CD4-positive, alpha-beta memory T cell (primary cell): ENCODE measurements around the gene PANX1. TPM values are rescaled to one million over a fixed set of nuclear protein-coding genes. Genes with fewer than 3 reads are reported as not detected.

ENCODE experiments used
- CTCF ChIA-PET: fragments of 350-600 bp; sonication (Branson Sonifier 250); formaldehyde crosslinking; loops from one replicate; lab custom pipeline; 2021; ENCODE audit warnings: inconsistent platforms; ENCODE audit not compliant: partially characterized antibody; lab: Charles Lee
- POLR2A ChIA-PET: fragments of 350-600 bp; sonication (Branson Sonifier 250); formaldehyde crosslinking; loops from one replicate; lab custom pipeline; 2021; ENCODE audit not compliant: partially characterized antibody; lab: Charles Lee
- DNase-seq, 5 donors: peaks; one replicate each; pipeline versions ENCODE4 v3.0.0 to v3.0.0-alpha.2; 2020 to 2022; ENCODE audit warnings: mixed read lengths in 1 of 5
- H3K27ac ChIP-seq: one replicate; pipeline ENCODE4 v1.7.0; 2013; ENCODE audit warnings: low read depth, low read length
- H3K27me3 ChIP-seq: 2 replicates; pipeline ENCODE4 v1.7.0; 2013; ENCODE audit warnings: mild to moderate bottlenecking, low read length, moderate library complexity; ENCODE audit not compliant: insufficient read depth
- H3K36me3 ChIP-seq: 2 replicates; pipeline ENCODE4 v1.7.0; 2013; ENCODE audit warnings: mild to moderate bottlenecking, low read length, moderate library complexity; ENCODE audit not compliant: insufficient read depth
- H3K4me1 ChIP-seq: 2 replicates; pipeline ENCODE4 v1.7.0; 2013; ENCODE audit warnings: mild to moderate bottlenecking, low read length, moderate library complexity; ENCODE audit not compliant: insufficient read depth
- H3K4me3 ChIP-seq, 2 donors: one replicate each; pipeline ENCODE4 v1.7.0; 2013; ENCODE audit warnings: low read length in 2 of 2, mild to moderate bottlenecking in 1 of 2
- H3K9me3 ChIP-seq, 2 donors: one replicate each; pipeline ENCODE4 v1.7.0; 2013; ENCODE audit warnings: low read length in 2 of 2, control low read depth in 1 of 2; ENCODE audit not compliant: control insufficient read depth in 1 of 2
- H3K27ac Mint-ChIP-seq, 7 donors: one replicate each; pipeline ENCODE4 v1.8.0; 2020 to 2021; ENCODE audit warnings: mixed read lengths in 7 of 7, mild to moderate bottlenecking in 6 of 7, inconsistent platforms in 3 of 7, moderate library complexity in 3 of 7
- H3K27me3 Mint-ChIP-seq, 2 donors: one replicate each; pipeline ENCODE4 v1.8.0; 2020 to 2021; ENCODE audit warnings: mixed read lengths in 2 of 2
- H3K36me3 Mint-ChIP-seq, 2 donors: one replicate each; pipeline ENCODE4 v1.8.0; 2020 to 2021; ENCODE audit warnings: mixed read lengths in 2 of 2, inconsistent platforms in 1 of 2, mild to moderate bottlenecking in 1 of 2
- H3K4me1 Mint-ChIP-seq, 4 donors: one replicate each; pipeline ENCODE4 v1.8.0; 2020 to 2021; ENCODE audit warnings: mixed read lengths in 4 of 4, mild to moderate bottlenecking in 1 of 4
- H3K4me3 Mint-ChIP-seq, 8 donors: one replicate each; pipeline ENCODE4 v1.8.0; 2020 to 2021; ENCODE audit warnings: mixed read lengths in 8 of 8, mild to moderate bottlenecking in 7 of 8, moderate library complexity in 6 of 8, inconsistent platforms in 3 of 8
- H3K9me3 Mint-ChIP-seq, 8 donors: one replicate each; pipeline ENCODE4 v1.8.0; 2020 to 2021; ENCODE audit warnings: mixed read lengths in 8 of 8, mild to moderate bottlenecking in 5 of 8, inconsistent platforms in 3 of 8, moderate library complexity in 1 of 8
- intact Hi-C: fragments of 100-400 bp; cut with micrococcal nuclease; formaldehyde crosslinking; loops from one replicate; pipeline ENCODE4 v1.15.1; 2023
- polyA plus RNA-seq, 2 donors: library from polyadenylated mRNA; unstranded; fragments of 300-500 nt; fragmentation: Illumina TruSeq; gene quantifications; one replicate each; pipeline ENCODE4 v1.2.3, GENCODE V29; 2021
- total RNA-seq, 2 experiments: library from RNA; stranded (reverse); gene quantifications; one replicate each; pipeline ENCODE4 v1.2.3, GENCODE V29; 2021

The PANX1 gene, protein sequence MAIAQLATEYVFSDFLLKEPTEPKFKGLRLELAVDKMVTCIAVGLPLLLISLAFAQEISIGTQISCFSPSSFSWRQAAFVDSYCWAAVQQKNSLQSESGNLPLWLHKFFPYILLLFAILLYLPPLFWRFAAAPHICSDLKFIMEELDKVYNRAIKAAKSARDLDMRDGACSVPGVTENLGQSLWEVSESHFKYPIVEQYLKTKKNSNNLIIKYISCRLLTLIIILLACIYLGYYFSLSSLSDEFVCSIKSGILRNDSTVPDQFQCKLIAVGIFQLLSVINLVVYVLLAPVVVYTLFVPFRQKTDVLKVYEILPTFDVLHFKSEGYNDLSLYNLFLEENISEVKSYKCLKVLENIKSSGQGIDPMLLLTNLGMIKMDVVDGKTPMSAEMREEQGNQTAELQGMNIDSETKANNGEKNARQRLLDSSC
- total RNA-seq (1 to 10 TPM; 7.6 to 8.3 TPM), polyA plus RNA-seq (1 to 10 TPM; 9.1 to 9.5 TPM)

DNA sequence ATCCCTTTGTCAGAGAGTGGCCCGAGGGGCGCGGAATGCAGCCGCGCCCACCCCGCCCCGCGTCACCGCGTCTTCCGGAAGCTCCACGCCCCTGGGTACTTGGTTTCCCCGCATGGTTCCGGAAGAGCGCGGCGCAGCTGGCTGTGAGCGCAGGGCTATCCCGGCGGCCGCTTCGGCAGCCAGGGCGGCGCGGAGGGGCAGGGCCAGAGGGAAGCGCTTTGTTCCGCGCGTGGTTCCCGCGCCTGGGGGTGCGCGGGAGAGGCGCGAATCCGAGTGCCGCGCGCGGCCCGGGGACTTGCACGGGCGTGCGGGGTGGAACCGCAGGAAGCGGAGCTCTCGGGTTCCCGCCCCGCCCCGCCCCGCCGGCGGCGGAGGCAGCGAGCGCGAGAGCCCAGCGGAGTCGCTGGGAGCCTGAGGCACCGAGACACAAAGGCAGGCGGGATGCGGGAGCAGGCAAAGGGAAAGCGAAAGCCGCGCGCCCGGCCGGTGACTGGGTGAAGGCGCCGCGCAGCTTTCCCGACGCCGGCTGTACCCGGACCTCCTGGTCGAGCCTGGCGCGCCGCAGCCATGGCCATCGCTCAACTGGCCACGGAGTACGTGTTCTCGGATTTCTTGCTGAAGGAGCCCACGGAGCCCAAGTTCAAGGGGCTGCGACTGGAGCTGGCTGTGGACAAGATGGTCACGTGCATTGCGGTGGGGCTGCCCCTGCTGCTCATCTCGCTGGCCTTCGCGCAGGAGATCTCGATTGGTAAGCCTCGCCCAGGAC is at the start of gene PANX1:
TSS of gene PANX1 (plus strand) at position 96 of the 766 bp plus-strand sequence. CDS start at position 568, 472 bp downstream.
- intact Hi-C loops: loop anchor here (2.0 to 5.0 kb wide), 2 partner anchors 364 to 1658 kb away; partner anchors contain the start of genes ANKRD49, FAM76B and MRE11
- ChIA-PET CTCF (interaction anchor here (0.8 to 0.9 kb wide), 3 partner anchors 22 to 53 kb away, joined by 3 to 4 read pairs (median 3); no protein-coding TSS in a partner anchor), POLR2A (interaction anchor here (0.6 to 2.2 kb wide), 15 partner anchors 8 to 1661 kb away, joined by 3 to 11 read pairs (median 4); partner anchors contain the start of genes C11orf54, CEP57, FAM76B and MED17)
- H3K4me1 ChIP-seq: peaks cover 52% of the 10 kb centered on the region
- H3K9me3 ChIP-seq: no peaks in the 10 kb centered on the region
- Mint-ChIP-seq H3K36me3 (peaks cover 0 to 2% of the 10 kb centered on the region in 2 donors), H3K4me1 (peaks cover 21 to 31% (median 26%) of the 10 kb centered on the region in 4 donors), H3K9me3 (no peaks in the 10 kb centered on the region), H3K27me3 (no peaks in the 10 kb centered on the region), H3K4me3 (peak within 1 kb of the TSS in 4 of 8 donors; percentile 90 to 94 (median 92)), H3K27ac (peak within 1 kb of the TSS; percentile 87 to 98 (median 94))
- peak within 1 kb of the TSS; percentile 84 for H3K27ac ChIP-seq
- H3K27me3 ChIP-seq: no peaks in the 10 kb centered on the region
- DNase-seq: peak; percentile 72 to 81 (median 78)
- H3K36me3 ChIP-seq: no peaks in the 10 kb centered on the region
- H3K4me3 ChIP-seq: peak within 1 kb of the TSS; percentile 89 to 96

DNA sequence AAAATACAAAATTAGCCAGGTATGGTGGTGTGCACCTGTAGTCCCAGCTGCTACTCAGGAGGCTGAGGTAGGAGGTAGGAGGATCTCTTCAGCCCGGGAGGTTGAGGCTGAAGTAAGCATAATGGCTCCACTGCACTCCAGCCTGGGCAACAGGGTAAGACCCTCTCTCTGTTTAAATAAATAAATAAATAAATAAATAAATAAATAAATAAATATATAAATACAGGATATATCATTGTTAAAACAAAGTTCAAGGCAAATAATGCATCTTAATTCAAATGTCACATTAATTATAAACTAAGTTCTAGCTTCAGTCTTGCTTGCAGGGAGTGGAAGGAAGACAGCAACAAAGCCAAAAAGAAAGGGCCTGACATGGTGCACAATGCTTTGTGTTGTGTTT is 44.5 kb upstream of the PANX1 start:
- no peaks in the 10 kb centered on the region for H3K4me1 ChIP-seq
- H3K27ac ChIP-seq: no peak overlapping the region
- Mint-ChIP-seq H3K27ac (no peak overlapping the region), H3K27me3 (peaks cover 13 to 15% of the 10 kb centered on the region in 2 donors), H3K4me3 (no peak overlapping the region), H3K36me3 (no peaks in the 10 kb centered on the region), H3K4me1 (no peaks in the 10 kb centered on the region), H3K9me3 (peaks cover 0 to 3% (median 0%) of the 10 kb centered on the region in 8 donors)
- intact Hi-C loops: no loop called here
- H3K4me3 ChIP-seq: no peak overlapping the region
- ChIA-PET POLR2A (no interaction called here), CTCF (no interaction called here)
- DNase-seq: no peak
- H3K9me3 ChIP-seq: no peaks in the 10 kb centered on the region
- no peaks in the 10 kb centered on the region for H3K36me3 ChIP-seq
- no peaks in the 10 kb centered on the region for H3K27me3 ChIP-seq

- Histone ChIP-seq H3K9me3 (no peaks in the 10 kb centered on the region), H3K36me3 (no peaks in the 10 kb centered on the region), H3K27me3 (no peaks in the 10 kb centered on the region), H3K4me1 (no peaks in the 10 kb centered on the region), H3K4me3 (no peak overlapping the region), H3K27ac (no peak overlapping the region)
- intact Hi-C loops: no loop called here
- CTCF ChIA-PET: no interaction called here
- peak overlapping the region in 1 of 7 donors; percentile 29 for H3K27ac Mint-ChIP-seq
- peaks cover 0 to 3% (median 0%) of the 10 kb centered on the region in 8 donors for H3K9me3 Mint-ChIP-seq
- no peak for DNase-seq
- peaks cover 3 to 5% of the 10 kb centered on the region in 2 donors for H3K27me3 Mint-ChIP-seq
- H3K4me1 Mint-ChIP-seq: no peaks in the 10 kb centered on the region
- POLR2A ChIA-PET: no interaction called here
- H3K36me3 Mint-ChIP-seq: no peaks in the 10 kb centered on the region
- no peak overlapping the region for H3K4me3 Mint-ChIP-seq
Measured at GRCh38 chr11:94088906-94089305, 39.7 kb upstream of the PANX1 start.

GRCh38 chr11:94089341-94089740 is 39.3 kb upstream of the PANX1 start:
- Histone ChIP-seq H3K27me3 (no peaks in the 10 kb centered on the region), H3K27ac (no peak overlapping the region), H3K9me3 (no peaks in the 10 kb centered on the region), H3K36me3 (no peaks in the 10 kb centered on the region), H3K4me3 (no peak overlapping the region), H3K4me1 (no peaks in the 10 kb centered on the region)
- no peak for DNase-seq
- intact Hi-C loops: no loop called here
- peak overlapping the region in 1 of 7 donors; percentile 29 for H3K27ac Mint-ChIP-seq
- no peaks in the 10 kb centered on the region for H3K4me1 Mint-ChIP-seq
- ChIA-PET POLR2A (no interaction called here), CTCF (no interaction called here)
- H3K9me3 Mint-ChIP-seq: peaks cover 0 to 3% (median under 1%) of the 10 kb centered on the region in 8 donors
- peaks cover 3 to 5% of the 10 kb centered on the region in 2 donors for H3K27me3 Mint-ChIP-seq
- no peak overlapping the region for H3K4me3 Mint-ChIP-seq
- no peaks in the 10 kb centered on the region for H3K36me3 Mint-ChIP-seq

GRCh38 chr11:94090401-94090800 is 38.2 kb upstream of the PANX1 start:
- CTCF ChIA-PET: no interaction called here

GRCh38 chr11:94091091-94091490 is 37.5 kb upstream of the PANX1 start:
- intact Hi-C loops: no loop called here
- H3K4me1 ChIP-seq: no peaks in the 10 kb centered on the region
- no peaks in the 10 kb centered on the region for H3K36me3 ChIP-seq
- Mint-ChIP-seq H3K4me3 (no peak overlapping the region), H3K9me3 (peaks cover 0 to 6% (median under 1%) of the 10 kb centered on the region in 8 donors), H3K36me3 (no peaks in the 10 kb centered on the region), H3K27ac (no peak overlapping the region), H3K27me3 (peaks cover 3 to 5% of the 10 kb centered on the region in 2 donors), H3K4me1 (no peaks in the 10 kb centered on the region)
- H3K4me3 ChIP-seq: no peak overlapping the region
- CTCF ChIA-PET: no interaction called here
- no peak overlapping the region for H3K27ac ChIP-seq
- POLR2A ChIA-PET: no interaction called here
- no peaks in the 10 kb centered on the region for H3K9me3 ChIP-seq
- H3K27me3 ChIP-seq: no peaks in the 10 kb centered on the region
- no peak for DNase-seq

More at GRCh38 chr11:94090401-94090800, 38.2 kb upstream of the PANX1 start:
- H3K9me3 Mint-ChIP-seq: peaks cover 0 to 3% (median under 1%) of the 10 kb centered on the region in 8 donors
- H3K27ac Mint-ChIP-seq: no peak overlapping the region
- POLR2A ChIA-PET: no interaction called here
- H3K4me1 Mint-ChIP-seq: no peaks in the 10 kb centered on the region
- DNase-seq: no peak
- Histone ChIP-seq H3K4me1 (no peaks in the 10 kb centered on the region), H3K36me3 (no peaks in the 10 kb centered on the region), H3K9me3 (no peaks in the 10 kb centered on the region), H3K27ac (no peak overlapping the region), H3K4me3 (no peak overlapping the region), H3K27me3 (no peaks in the 10 kb centered on the region)
- no peak overlapping the region for H3K4me3 Mint-ChIP-seq
- H3K27me3 Mint-ChIP-seq: peaks cover 3 to 5% of the 10 kb centered on the region in 2 donors
- intact Hi-C loops: no loop called here
- no peaks in the 10 kb centered on the region for H3K36me3 Mint-ChIP-seq

GRCh38 chr11:94100253-94100652 is 28.4 kb upstream of the PANX1 start:
- Histone ChIP-seq H3K4me3 (no peak overlapping the region), H3K27ac (no peak overlapping the region), H3K4me1 (no peaks in the 10 kb centered on the region), H3K36me3 (no peaks in the 10 kb centered on the region), H3K27me3 (no peaks in the 10 kb centered on the region), H3K9me3 (no peaks in the 10 kb centered on the region)
- peaks cover 0 to 9% of the 10 kb centered on the region in 2 donors for H3K27me3 Mint-ChIP-seq
- CTCF ChIA-PET: no interaction called here
- H3K27ac Mint-ChIP-seq: no peak overlapping the region
- POLR2A ChIA-PET: no interaction called here
- intact Hi-C loops: no loop called here
- no peak overlapping the region for H3K4me3 Mint-ChIP-seq
- H3K36me3 Mint-ChIP-seq: no peaks in the 10 kb centered on the region
- no peaks in the 10 kb centered on the region for H3K4me1 Mint-ChIP-seq
- DNase-seq: no peak
- H3K9me3 Mint-ChIP-seq: peaks cover 0 to 20% (median 6%) of the 10 kb centered on the region in 8 donors
